Liver (tissue), 3 donors: Measurements from ENCODE around the gene FBF1.

Experiments used
- JUND ChIP-seq, 2 donors: IDR thresholded peaks; 2 replicates each; pipeline ENCODE4 v1.6.1; 2016; ENCODE audit warnings: antibody characterized with exemption in 2 of 2
- RAD21 ChIP-seq, 2 donors: IDR thresholded peaks; 2 replicates each; pipeline ENCODE4 v1.6.1; 2016; ENCODE audit warnings: antibody characterized with exemption in 2 of 2, mild to moderate bottlenecking in 2 of 2
- TAF1 ChIP-seq: conservative IDR thresholded peaks from 2 replicates; pipeline ENCODE4 v1.6.1; 2016; ENCODE audit warnings: antibody characterized with exemption, mild to moderate bottlenecking
- TF ChIP-seq, protein P1 (sequence below): fragments of 150-350 bp; IDR thresholded peaks from 2 replicates; pipeline ENCODE4 v1.5.1; 2017; ENCODE audit warnings: improper control_type of control experiment, low read depth, low read length; ENCODE audit not compliant: missing input control
- TF ChIP-seq, protein P2 (sequence below): IDR thresholded peaks from 2 replicates; pipeline ENCODE4 v1.6.1; 2016; ENCODE audit warnings: antibody characterized with exemption, mild to moderate bottlenecking
- TF ChIP-seq, protein P3 (sequence below): IDR thresholded peaks from 2 replicates; pipeline ENCODE4 v1.6.1; 2016; ENCODE audit warnings: antibody characterized with exemption
- TF ChIP-seq, protein P4 (sequence below): IDR thresholded peaks from 2 replicates; pipeline ENCODE4 v1.6.1; 2016; ENCODE audit warnings: antibody characterized with exemption
- donor health status: healthy.
- donor health status: healthy.

DNA sequence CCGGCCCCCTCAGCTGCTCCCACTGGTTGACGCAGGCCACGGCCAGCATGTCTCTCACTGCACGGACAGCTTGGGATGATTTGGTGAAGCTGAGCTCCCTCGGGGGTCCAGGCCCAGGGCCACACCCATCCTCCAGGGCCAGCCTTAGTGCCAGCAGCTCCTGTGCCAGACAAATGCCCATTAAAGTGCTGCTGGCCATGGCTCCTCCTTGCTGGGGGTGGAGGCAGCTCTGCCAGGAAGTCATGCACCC is 65.0 kb downstream of the FBF1 start:
- TF ChIP-seq, protein P1, sequence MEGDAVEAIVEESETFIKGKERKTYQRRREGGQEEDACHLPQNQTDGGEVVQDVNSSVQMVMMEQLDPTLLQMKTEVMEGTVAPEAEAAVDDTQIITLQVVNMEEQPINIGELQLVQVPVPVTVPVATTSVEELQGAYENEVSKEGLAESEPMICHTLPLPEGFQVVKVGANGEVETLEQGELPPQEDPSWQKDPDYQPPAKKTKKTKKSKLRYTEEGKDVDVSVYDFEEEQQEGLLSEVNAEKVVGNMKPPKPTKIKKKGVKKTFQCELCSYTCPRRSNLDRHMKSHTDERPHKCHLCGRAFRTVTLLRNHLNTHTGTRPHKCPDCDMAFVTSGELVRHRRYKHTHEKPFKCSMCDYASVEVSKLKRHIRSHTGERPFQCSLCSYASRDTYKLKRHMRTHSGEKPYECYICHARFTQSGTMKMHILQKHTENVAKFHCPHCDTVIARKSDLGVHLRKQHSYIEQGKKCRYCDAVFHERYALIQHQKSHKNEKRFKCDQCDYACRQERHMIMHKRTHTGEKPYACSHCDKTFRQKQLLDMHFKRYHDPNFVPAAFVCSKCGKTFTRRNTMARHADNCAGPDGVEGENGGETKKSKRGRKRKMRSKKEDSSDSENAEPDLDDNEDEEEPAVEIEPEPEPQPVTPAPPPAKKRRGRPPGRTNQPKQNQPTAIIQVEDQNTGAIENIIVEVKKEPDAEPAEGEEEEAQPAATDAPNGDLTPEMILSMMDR, result no peak
- TF ChIP-seq, protein P2, sequence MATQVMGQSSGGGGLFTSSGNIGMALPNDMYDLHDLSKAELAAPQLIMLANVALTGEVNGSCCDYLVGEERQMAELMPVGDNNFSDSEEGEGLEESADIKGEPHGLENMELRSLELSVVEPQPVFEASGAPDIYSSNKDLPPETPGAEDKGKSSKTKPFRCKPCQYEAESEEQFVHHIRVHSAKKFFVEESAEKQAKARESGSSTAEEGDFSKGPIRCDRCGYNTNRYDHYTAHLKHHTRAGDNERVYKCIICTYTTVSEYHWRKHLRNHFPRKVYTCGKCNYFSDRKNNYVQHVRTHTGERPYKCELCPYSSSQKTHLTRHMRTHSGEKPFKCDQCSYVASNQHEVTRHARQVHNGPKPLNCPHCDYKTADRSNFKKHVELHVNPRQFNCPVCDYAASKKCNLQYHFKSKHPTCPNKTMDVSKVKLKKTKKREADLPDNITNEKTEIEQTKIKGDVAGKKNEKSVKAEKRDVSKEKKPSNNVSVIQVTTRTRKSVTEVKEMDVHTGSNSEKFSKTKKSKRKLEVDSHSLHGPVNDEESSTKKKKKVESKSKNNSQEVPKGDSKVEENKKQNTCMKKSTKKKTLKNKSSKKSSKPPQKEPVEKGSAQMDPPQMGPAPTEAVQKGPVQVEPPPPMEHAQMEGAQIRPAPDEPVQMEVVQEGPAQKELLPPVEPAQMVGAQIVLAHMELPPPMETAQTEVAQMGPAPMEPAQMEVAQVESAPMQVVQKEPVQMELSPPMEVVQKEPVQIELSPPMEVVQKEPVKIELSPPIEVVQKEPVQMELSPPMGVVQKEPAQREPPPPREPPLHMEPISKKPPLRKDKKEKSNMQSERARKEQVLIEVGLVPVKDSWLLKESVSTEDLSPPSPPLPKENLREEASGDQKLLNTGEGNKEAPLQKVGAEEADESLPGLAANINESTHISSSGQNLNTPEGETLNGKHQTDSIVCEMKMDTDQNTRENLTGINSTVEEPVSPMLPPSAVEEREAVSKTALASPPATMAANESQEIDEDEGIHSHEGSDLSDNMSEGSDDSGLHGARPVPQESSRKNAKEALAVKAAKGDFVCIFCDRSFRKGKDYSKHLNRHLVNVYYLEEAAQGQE, result no peak
- TF ChIP-seq JUND (IDR thresholded peaks at IDR 0.05) (no peak), RAD21 (IDR thresholded peaks at IDR 0.05) (no peak), TAF1 (no peak)
- TF ChIP-seq, protein P3, sequence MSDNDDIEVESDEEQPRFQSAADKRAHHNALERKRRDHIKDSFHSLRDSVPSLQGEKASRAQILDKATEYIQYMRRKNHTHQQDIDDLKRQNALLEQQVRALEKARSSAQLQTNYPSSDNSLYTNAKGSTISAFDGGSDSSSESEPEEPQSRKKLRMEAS, result no peak
- TF ChIP-seq, protein P4, sequence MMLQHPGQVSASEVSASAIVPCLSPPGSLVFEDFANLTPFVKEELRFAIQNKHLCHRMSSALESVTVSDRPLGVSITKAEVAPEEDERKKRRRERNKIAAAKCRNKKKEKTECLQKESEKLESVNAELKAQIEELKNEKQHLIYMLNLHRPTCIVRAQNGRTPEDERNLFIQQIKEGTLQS, result no peak
